Measurements from ENCODE around the gene CCDC93. TPM values are rescaled to one million over a fixed set of nuclear protein-coding genes. Genes with fewer than 3 reads are reported as not detected.

CCDC93 gene
- total RNA-seq, 4 donors from 2014 or later = 17.3 to 30.3 (median 23.6) TPM

DNA sequence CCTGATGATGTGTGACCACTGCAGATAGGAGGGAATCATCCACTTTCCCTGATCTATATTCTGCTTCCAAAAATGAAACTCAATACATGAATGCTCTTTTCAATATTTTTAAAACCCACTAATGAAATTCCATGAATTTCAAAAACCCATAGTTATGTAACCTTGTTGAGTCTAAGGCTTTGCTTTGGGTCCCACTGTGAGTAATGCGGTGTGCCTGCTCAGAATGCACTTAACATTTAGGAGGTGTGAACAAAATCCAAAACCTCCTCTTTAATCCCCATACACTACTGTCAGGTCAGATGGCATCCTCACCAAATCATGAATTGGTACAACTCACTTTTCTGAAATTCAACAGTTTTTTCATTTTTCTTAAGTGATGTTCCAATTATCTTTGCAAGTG lies 50.4 kb downstream of the CCDC93 start:
- 78 to 85% methylated on average over 1 of the region's 1 CpG for WGBS, 2 donors
- no peak for DNase-seq (ENCODE audit: low spot score in 2 of 2)
- peaks cover 0 to 41% (median 6%) of the 10 kb centered on the region in 3 donors for H3K36me3 ChIP-seq
- no peaks in the 10 kb centered on the region for H3K9me3 ChIP-seq
- no peak for TF ChIP-seq EP300 (IDR thresholded peaks at IDR 0.05)
- no peak for TF ChIP-seq POLR2A (IDR thresholded peaks at IDR 0.05)
- TF ChIP-seq, protein P1, sequence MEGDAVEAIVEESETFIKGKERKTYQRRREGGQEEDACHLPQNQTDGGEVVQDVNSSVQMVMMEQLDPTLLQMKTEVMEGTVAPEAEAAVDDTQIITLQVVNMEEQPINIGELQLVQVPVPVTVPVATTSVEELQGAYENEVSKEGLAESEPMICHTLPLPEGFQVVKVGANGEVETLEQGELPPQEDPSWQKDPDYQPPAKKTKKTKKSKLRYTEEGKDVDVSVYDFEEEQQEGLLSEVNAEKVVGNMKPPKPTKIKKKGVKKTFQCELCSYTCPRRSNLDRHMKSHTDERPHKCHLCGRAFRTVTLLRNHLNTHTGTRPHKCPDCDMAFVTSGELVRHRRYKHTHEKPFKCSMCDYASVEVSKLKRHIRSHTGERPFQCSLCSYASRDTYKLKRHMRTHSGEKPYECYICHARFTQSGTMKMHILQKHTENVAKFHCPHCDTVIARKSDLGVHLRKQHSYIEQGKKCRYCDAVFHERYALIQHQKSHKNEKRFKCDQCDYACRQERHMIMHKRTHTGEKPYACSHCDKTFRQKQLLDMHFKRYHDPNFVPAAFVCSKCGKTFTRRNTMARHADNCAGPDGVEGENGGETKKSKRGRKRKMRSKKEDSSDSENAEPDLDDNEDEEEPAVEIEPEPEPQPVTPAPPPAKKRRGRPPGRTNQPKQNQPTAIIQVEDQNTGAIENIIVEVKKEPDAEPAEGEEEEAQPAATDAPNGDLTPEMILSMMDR (IDR thresholded peaks at IDR 0.05) = no peak
- peaks cover 0 to 5% (median 0%) of the 10 kb centered on the region in 4 donors for H3K4me1 ChIP-seq
- H3K27ac ChIP-seq = no peak overlapping the region
- no peak overlapping the region for H3K4me3 ChIP-seq
- no peaks in the 10 kb centered on the region for H3K27me3 ChIP-seq

DNA sequence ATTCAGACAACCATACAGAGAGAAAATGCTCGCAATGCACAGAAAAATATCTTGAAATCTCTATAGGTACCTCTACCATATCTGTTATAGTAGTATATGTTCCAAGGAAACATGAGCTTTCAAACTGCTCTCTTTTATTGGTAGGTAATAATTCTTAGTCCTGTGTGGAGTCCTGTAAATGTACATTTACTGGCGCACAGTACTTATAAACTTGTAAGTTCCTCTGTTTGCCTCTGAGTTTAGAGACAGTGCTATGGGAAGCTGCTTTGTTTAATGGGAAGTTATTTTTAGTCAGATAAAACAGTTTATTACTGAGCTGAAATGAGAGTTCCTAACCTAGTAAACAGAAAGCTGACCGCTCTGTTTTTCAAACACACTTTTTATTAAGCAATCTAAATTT lies 52.7 kb downstream of the CCDC93 start:
- no peak for TF ChIP-seq POLR2A (IDR thresholded peaks at IDR 0.05)
- TF ChIP-seq EP300 (IDR thresholded peaks at IDR 0.05) = no peak
- TF ChIP-seq, protein P1 (IDR thresholded peaks at IDR 0.05) = no peak
- H3K4me3 ChIP-seq = no peak overlapping the region
- H3K36me3 ChIP-seq = peaks cover 0 to 59% (median 4%) of the 10 kb centered on the region in 3 donors
- no peaks in the 10 kb centered on the region for H3K4me1 ChIP-seq
- no peaks in the 10 kb centered on the region for H3K9me3 ChIP-seq
- DNase-seq (ENCODE audit: low spot score in 2 of 2) = no peak
- no peaks in the 10 kb centered on the region for H3K27me3 ChIP-seq
- 92 to 94% methylated on average over 3 of the region's 3 CpGs for WGBS, 2 donors
- no peak overlapping the region for H3K27ac ChIP-seq

DNA sequence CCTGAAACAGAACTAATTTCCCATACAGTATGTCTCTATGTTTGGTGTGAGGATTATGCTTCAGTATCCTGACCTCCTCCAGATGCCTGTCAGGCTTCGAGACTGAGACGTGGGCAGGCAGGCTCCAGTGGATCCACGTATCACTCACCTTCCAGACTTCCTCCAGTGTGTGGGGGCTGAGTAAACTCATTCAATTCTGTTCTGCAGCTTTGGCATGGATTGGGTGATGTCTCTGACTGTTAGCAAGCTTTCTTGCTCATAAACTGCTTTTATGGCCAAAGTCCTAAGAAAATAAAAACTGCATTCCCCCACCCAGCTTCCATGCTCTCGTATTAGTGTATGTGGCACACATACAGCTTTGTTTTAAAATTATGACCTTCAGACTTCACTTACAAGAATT lies 53.6 kb downstream of the CCDC93 start:
- no peak overlapping the region for H3K27ac ChIP-seq
- TF ChIP-seq, protein P1 (IDR thresholded peaks at IDR 0.05) = no peak
- TF ChIP-seq POLR2A (IDR thresholded peaks at IDR 0.05) (no peak), EP300 (IDR thresholded peaks at IDR 0.05) (no peak)
- DNase-seq (ENCODE audit: low spot score in 2 of 2) = no peak
- no peaks in the 10 kb centered on the region for H3K4me1 ChIP-seq
- no peaks in the 10 kb centered on the region for H3K9me3 ChIP-seq
- 71% methylated on average over 4 of the region's 4 CpGs for WGBS, 2 donors
- peaks cover 0 to 65% (median 4%) of the 10 kb centered on the region in 3 donors for H3K36me3 ChIP-seq
- H3K4me3 ChIP-seq = no peak overlapping the region
- no peaks in the 10 kb centered on the region for H3K27me3 ChIP-seq

DNA sequence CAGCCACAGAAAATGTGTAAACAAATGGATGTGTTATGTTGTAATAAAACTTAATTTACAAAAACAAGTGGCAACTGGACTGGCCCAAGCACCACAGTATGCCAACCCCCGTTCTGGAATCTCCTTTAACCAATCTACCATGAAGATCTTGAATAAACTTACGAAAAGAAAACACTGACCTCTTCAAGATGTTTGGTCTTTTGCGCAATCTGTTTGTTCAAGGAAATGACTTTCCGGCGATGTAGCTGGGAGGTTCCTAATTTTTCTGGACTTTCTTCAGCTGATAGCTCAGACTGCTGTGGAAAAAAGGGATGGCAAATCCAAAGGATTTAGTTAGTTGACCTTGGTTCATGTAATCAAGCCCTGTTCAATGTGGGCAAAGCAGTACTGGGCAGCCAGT lies 55.7 kb downstream of the CCDC93 start:
- peaks cover 0 to 71% (median 4%) of the 10 kb centered on the region in 3 donors for H3K36me3 ChIP-seq
- H3K4me3 ChIP-seq = no peak overlapping the region
- no peak for DNase-seq (ENCODE audit: low spot score in 2 of 2)
- H3K9me3 ChIP-seq = no peaks in the 10 kb centered on the region
- no peak overlapping the region for H3K27ac ChIP-seq
- H3K4me1 ChIP-seq = no peaks in the 10 kb centered on the region
- no peak for TF ChIP-seq POLR2A (IDR thresholded peaks at IDR 0.05)
- TF ChIP-seq EP300 (IDR thresholded peaks at IDR 0.05) = no peak
- TF ChIP-seq, protein P1 (IDR thresholded peaks at IDR 0.05) = no peak
- 66 to 67% methylated on average over 5 of the region's 5 CpGs for WGBS, 2 donors
- H3K27me3 ChIP-seq = no peaks in the 10 kb centered on the region

DNA sequence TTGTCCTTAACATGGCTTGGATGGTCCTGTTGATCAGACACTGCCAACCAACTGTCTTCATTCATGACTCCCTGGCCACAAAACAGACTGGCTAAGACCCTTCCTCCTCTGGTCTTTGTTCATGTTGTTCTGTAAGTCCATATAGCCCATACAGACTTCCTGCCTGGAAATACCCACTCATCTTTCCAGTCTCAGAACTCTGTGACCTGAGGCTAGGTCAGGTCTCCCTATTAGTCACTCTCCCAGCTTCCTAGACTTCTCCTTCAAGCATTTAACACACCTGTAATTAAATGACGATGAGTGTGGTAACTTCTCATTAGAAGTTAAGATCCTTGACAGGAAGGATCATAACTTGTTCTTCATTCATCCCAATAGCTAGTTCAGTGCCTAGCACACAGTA lies 56.3 kb downstream of the CCDC93 start:
- 86 to 100% methylated on average over 1 of the region's 1 CpG for WGBS, 2 donors
- H3K36me3 ChIP-seq = peaks cover 0 to 77% (median 4%) of the 10 kb centered on the region in 3 donors
- H3K4me1 ChIP-seq = no peaks in the 10 kb centered on the region
- H3K27ac ChIP-seq = no peak overlapping the region
- no peak for DNase-seq (ENCODE audit: low spot score in 2 of 2)
- TF ChIP-seq POLR2A (IDR thresholded peaks at IDR 0.05) = no peak
- TF ChIP-seq, protein P1 (IDR thresholded peaks at IDR 0.05) = no peak
- no peak for TF ChIP-seq EP300 (IDR thresholded peaks at IDR 0.05)
- no peaks in the 10 kb centered on the region for H3K9me3 ChIP-seq
- no peak overlapping the region for H3K4me3 ChIP-seq
- no peaks in the 10 kb centered on the region for H3K27me3 ChIP-seq
